WTC11 (cell line): ENCODE results near the gene SLU7. TPM values are rescaled to one million over a fixed set of nuclear protein-coding genes. Genes with fewer than 3 reads are reported as not detected.

Experiments
- ATAC-seq: fragments of 200-7000 bp; cut with Tn5 transposase; 2 replicates; pipeline ENCODE4 v1.10.0; 2021; ENCODE audit warnings: mild to moderate bottlenecking, moderate library complexity
- CTCF ChIA-PET: fragments of 300-600 bp; sonication (Branson Sonifier 250); formaldehyde crosslinking; loops from one replicate; lab custom pipeline; 2021; ENCODE audit warnings: antibody characterized with exemption; lab: Charles Lee
- POLR2A ChIA-PET: fragments of 350-600 bp; sonication (Branson Sonifier 250); formaldehyde crosslinking; loops from one replicate; lab custom pipeline; 2021; ENCODE audit warnings: antibody characterized with exemption; lab: Charles Lee
- DNase-seq: peaks from one replicate; pipeline ENCODE4 v3.0.0; 2021; ENCODE audit warnings: low spot score
- H3K27ac Mint-ChIP-seq: 2 replicates; pipeline ENCODE4 v1.8.0; 2021; ENCODE audit warnings: mixed read lengths
- H3K27me3 Mint-ChIP-seq: 2 replicates; pipeline ENCODE4 v1.8.0; 2021; ENCODE audit warnings: low read depth, mild to moderate bottlenecking, moderate library complexity, mixed read lengths
- H3K36me3 Mint-ChIP-seq: 2 replicates; pipeline ENCODE4 v1.8.0; 2021; ENCODE audit warnings: mixed read lengths
- H3K4me1 Mint-ChIP-seq: 2 replicates; pipeline ENCODE4 v1.8.0; 2022; ENCODE audit warnings: mixed read lengths
- H3K4me3 Mint-ChIP-seq: 2 replicates; pipeline ENCODE4 v1.8.0; 2021; ENCODE audit warnings: mild to moderate bottlenecking, moderate library complexity, mixed read lengths
- H3K9me3 Mint-ChIP-seq: 2 replicates; pipeline ENCODE4 v1.8.0; 2021; ENCODE audit warnings: mixed read lengths
- CBFB ChIP-seq: sonication (generic); formaldehyde crosslinking; IDR thresholded peaks from 2 replicates; pipeline ENCODE4 v1.8.1; 2022; ENCODE audit warnings: mild to moderate bottlenecking, low read depth, missing genetic modification reagents
- MYBL2 ChIP-seq: sonication (generic); formaldehyde crosslinking; IDR thresholded peaks from 2 replicates; pipeline ENCODE4 v1.8.1; 2023; ENCODE audit warnings: mild to moderate bottlenecking, moderate library complexity, missing genetic modification reagents
- PRRX2 ChIP-seq: fragments of 250-450 bp; sonication (Bioruptor Pico); IDR thresholded peaks from 2 replicates; pipeline ENCODE4 v1.8.0; 2021; ENCODE audit warnings: mild to moderate bottlenecking
- TEAD4 ChIP-seq: sonication (generic); formaldehyde crosslinking; IDR thresholded peaks from 2 replicates; pipeline ENCODE4 v1.8.0; 2022; ENCODE audit warnings: mild to moderate bottlenecking, missing genetic modification reagents
- ZNF121 ChIP-seq: sonication (generic); formaldehyde crosslinking; IDR thresholded peaks from 2 replicates; pipeline ENCODE4 v1.8.0; 2023; ENCODE audit warnings: missing genetic modification reagents
- ZNF219 ChIP-seq: sonication (generic); formaldehyde crosslinking; IDR thresholded peaks from 2 replicates; pipeline ENCODE4 v1.8.0; 2023; ENCODE audit warnings: missing genetic modification reagents, mild to moderate bottlenecking, borderline replicate concordance
- total RNA-seq: library from RNA; stranded (reverse); gene quantifications from 3 replicates; pipeline ENCODE4 v1.2.3, GENCODE V29; 2021
- TF ChIP-seq, protein P1 (sequence below): sonication (generic); formaldehyde crosslinking; IDR thresholded peaks from 2 replicates; pipeline ENCODE4 v1.8.1; 2023; ENCODE audit warnings: mild to moderate bottlenecking, missing genetic modification reagents, moderate library complexity
- TF ChIP-seq, protein P2 (sequence below): sonication (generic); formaldehyde crosslinking; IDR thresholded peaks from 2 replicates; pipeline ENCODE4 v1.8.0; 2022; ENCODE audit warnings: missing genetic modification reagents
- TF ChIP-seq, protein P3 (sequence below): sonication (generic); formaldehyde crosslinking; IDR thresholded peaks from 2 replicates; pipeline ENCODE4 v1.8.1; 2022; ENCODE audit warnings: low read depth, mild to moderate bottlenecking, moderate library complexity, missing genetic modification reagents, borderline replicate concordance
- TF ChIP-seq, protein P4 (sequence below): sonication (generic); formaldehyde crosslinking; IDR thresholded peaks from 2 replicates; pipeline ENCODE4 v1.8.1; 2023; ENCODE audit warnings: mild to moderate bottlenecking, missing genetic modification reagents, moderate library complexity
- TF ChIP-seq, protein P5 (sequence below): sonication (generic); formaldehyde crosslinking; IDR thresholded peaks from 2 replicates; pipeline ENCODE4 v1.8.0; 2023; ENCODE audit warnings: mild to moderate bottlenecking, missing genetic modification reagents
- TF ChIP-seq, protein P6 (sequence below): sonication (generic); formaldehyde crosslinking; IDR thresholded peaks from 2 replicates; pipeline ENCODE4 v1.8.0; 2023; ENCODE audit warnings: missing genetic modification reagents

SLU7 gene
- total RNA-seq, 1 experiment from 2014 or later = 32.5 TPM

DNA sequence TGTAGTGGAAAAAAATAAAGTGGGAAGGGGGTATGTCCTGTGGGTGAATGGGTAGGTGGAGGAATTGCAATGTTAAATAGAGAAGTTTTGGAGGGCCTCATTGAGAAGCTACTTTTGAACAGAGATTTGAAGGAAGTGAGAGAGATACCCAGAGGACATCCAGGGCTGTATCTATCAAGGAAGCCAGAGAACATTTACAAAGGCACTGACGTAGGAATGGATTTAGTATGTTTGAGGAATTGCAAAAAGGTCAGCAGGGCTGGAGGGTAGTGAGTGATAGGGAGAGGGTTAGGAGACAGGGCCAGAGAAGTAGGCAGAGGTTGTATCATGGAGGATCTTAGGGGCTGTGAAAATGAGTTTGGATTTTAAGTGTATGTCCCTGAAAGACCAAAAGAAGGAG lies 16.7 kb upstream of the SLU7 start:
- H3K9me3 Mint-ChIP-seq = no peaks in the 10 kb centered on the region
- CTCF ChIA-PET = no interaction called here
- H3K27me3 Mint-ChIP-seq = no peaks in the 10 kb centered on the region
- POLR2A ChIA-PET = interaction anchor here (0.5 kb wide), 1 partner anchor 57 kb away, joined by 7 read pairs; no protein-coding TSS in a partner anchor
- H3K27ac Mint-ChIP-seq = no peak overlapping the region
- ATAC-seq (no peak), DNase-seq (no peak)
- TF ChIP-seq PRRX2 (CRISPR knock-in tag) (no peak), ZNF219 (CRISPR knock-in tag) (no peak), TEAD4 (CRISPR knock-in tag) (no peak), MYBL2 (no peak)
- TF ChIP-seq, protein P1, sequence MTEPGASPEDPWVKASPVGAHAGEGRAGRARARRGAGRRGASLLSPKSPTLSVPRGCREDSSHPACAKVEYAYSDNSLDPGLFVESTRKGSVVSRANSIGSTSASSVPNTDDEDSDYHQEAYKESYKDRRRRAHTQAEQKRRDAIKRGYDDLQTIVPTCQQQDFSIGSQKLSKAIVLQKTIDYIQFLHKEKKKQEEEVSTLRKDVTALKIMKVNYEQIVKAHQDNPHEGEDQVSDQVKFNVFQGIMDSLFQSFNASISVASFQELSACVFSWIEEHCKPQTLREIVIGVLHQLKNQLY = no peak
- TF ChIP-seq, protein P2, sequence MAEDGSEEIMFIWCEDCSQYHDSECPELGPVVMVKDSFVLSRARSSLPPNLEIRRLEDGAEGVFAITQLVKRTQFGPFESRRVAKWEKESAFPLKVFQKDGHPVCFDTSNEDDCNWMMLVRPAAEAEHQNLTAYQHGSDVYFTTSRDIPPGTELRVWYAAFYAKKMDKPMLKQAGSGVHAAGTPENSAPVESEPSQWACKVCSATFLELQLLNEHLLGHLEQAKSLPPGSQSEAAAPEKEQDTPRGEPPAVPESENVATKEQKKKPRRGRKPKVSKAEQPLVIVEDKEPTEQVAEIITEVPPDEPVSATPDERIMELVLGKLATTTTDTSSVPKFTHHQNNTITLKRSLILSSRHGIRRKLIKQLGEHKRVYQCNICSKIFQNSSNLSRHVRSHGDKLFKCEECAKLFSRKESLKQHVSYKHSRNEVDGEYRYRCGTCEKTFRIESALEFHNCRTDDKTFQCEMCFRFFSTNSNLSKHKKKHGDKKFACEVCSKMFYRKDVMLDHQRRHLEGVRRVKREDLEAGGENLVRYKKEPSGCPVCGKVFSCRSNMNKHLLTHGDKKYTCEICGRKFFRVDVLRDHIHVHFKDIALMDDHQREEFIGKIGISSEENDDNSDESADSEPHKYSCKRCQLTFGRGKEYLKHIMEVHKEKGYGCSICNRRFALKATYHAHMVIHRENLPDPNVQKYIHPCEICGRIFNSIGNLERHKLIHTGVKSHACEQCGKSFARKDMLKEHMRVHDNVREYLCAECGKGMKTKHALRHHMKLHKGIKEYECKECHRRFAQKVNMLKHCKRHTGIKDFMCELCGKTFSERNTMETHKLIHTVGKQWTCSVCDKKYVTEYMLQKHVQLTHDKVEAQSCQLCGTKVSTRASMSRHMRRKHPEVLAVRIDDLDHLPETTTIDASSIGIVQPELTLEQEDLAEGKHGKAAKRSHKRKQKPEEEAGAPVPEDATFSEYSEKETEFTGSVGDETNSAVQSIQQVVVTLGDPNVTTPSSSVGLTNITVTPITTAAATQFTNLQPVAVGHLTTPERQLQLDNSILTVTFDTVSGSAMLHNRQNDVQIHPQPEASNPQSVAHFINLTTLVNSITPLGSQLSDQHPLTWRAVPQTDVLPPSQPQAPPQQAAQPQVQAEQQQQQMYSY = no peak
- TF ChIP-seq, protein P3, sequence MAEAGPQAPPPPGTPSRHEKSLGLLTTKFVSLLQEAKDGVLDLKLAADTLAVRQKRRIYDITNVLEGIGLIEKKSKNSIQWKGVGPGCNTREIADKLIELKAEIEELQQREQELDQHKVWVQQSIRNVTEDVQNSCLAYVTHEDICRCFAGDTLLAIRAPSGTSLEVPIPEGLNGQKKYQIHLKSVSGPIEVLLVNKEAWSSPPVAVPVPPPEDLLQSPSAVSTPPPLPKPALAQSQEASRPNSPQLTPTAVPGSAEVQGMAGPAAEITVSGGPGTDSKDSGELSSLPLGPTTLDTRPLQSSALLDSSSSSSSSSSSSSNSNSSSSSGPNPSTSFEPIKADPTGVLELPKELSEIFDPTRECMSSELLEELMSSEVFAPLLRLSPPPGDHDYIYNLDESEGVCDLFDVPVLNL = no peak
- H3K4me1 Mint-ChIP-seq = peaks cover 7% of the 10 kb centered on the region; the same call in 1 of the 2 replicates
- no peak overlapping the region for H3K4me3 Mint-ChIP-seq
- H3K36me3 Mint-ChIP-seq = no peaks in the 10 kb centered on the region

DNA sequence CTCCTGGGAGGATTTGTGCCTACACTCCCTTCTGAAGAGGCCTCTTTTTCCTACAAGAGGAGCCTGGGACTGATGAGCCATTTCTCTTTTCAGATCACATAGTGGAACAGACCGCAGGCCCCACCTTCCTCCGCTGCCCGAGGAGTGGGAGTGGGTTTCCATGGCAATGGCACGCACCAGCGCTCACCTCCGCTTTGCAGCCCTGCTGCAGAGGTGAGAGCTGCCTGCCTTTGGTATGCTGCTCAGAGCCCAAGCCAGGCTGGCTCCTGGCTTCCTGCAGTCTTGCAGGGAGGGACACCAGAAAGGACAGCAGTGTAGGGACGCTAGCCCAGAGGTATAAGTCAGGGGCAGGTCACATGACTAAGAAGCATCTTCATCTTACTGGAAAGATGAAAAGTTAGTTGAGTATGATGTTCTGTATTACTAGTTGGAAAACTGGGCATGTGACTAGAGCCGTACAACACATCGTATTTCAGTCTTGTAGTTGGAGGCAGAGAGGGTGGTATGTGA lies 15.2 kb upstream of the SLU7 start:
- Mint-ChIP-seq H3K9me3 (no peaks in the 10 kb centered on the region), H3K36me3 (peaks cover 8% of the 10 kb centered on the region), H3K27me3 (no peaks in the 10 kb centered on the region), H3K4me1 (peaks cover 4% of the 10 kb centered on the region; the same call in 1 of the 2 replicates), H3K27ac (no peak overlapping the region), H3K4me3 (no peak overlapping the region)
- POLR2A ChIA-PET = no interaction called here
- ATAC-seq (peak; percentile 36), DNase-seq (peak; percentile 37)
- CTCF ChIA-PET = no interaction called here
- TF ChIP-seq, protein P4, sequence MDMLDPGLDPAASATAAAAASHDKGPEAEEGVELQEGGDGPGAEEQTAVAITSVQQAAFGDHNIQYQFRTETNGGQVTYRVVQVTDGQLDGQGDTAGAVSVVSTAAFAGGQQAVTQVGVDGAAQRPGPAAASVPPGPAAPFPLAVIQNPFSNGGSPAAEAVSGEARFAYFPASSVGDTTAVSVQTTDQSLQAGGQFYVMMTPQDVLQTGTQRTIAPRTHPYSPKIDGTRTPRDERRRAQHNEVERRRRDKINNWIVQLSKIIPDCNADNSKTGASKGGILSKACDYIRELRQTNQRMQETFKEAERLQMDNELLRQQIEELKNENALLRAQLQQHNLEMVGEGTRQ (CRISPR knock-in tag) = no peak
- TF ChIP-seq ZNF121 = peak; percentile 42; the same call in 1 of the 2 replicates

DNA sequence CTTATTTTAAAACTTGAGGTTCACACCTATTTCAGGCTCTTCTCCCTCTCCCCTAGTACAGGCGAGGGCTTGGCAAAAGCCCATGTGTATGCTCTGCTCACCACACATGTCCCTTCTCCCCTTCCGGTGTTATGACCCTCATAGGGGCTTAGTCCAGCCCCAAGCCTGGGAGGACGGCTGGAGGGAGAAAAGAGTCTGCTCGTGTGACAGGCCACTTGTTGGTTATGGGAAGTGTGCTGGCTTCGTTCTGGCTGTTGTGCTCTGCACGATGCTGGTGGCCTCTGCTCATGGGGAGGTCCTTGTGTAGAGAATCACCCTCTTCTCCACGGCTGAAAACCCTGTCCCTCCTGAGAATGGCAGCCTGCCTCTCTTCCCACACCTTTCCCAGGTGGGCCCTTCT lies 13.9 kb upstream of the SLU7 start:
- H3K27ac Mint-ChIP-seq = no peak overlapping the region
- ChIA-PET POLR2A (no interaction called here), CTCF (no interaction called here)
- no peak for TF ChIP-seq CBFB (CRISPR knock-in tag)
- TF ChIP-seq, protein P2 = no peak
- TF ChIP-seq, protein P5, sequence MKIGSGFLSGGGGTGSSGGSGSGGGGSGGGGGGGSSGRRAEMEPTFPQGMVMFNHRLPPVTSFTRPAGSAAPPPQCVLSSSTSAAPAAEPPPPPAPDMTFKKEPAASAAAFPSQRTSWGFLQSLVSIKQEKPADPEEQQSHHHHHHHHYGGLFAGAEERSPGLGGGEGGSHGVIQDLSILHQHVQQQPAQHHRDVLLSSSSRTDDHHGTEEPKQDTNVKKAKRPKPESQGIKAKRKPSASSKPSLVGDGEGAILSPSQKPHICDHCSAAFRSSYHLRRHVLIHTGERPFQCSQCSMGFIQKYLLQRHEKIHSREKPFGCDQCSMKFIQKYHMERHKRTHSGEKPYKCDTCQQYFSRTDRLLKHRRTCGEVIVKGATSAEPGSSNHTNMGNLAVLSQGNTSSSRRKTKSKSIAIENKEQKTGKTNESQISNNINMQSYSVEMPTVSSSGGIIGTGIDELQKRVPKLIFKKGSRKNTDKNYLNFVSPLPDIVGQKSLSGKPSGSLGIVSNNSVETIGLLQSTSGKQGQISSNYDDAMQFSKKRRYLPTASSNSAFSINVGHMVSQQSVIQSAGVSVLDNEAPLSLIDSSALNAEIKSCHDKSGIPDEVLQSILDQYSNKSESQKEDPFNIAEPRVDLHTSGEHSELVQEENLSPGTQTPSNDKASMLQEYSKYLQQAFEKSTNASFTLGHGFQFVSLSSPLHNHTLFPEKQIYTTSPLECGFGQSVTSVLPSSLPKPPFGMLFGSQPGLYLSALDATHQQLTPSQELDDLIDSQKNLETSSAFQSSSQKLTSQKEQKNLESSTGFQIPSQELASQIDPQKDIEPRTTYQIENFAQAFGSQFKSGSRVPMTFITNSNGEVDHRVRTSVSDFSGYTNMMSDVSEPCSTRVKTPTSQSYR (CRISPR knock-in tag) = no peak
- no peak for TF ChIP-seq ZNF219 (CRISPR knock-in tag)
- TF ChIP-seq, protein P6, sequence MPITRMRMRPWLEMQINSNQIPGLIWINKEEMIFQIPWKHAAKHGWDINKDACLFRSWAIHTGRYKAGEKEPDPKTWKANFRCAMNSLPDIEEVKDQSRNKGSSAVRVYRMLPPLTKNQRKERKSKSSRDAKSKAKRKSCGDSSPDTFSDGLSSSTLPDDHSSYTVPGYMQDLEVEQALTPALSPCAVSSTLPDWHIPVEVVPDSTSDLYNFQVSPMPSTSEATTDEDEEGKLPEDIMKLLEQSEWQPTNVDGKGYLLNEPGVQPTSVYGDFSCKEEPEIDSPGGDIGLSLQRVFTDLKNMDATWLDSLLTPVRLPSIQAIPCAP = no peak
- H3K4me1 Mint-ChIP-seq = peaks cover 4% of the 10 kb centered on the region; the same call in 1 of the 2 replicates
- H3K4me3 Mint-ChIP-seq = no peak overlapping the region
- peaks cover 21% of the 10 kb centered on the region for H3K36me3 Mint-ChIP-seq
- H3K9me3 Mint-ChIP-seq = no peaks in the 10 kb centered on the region
- H3K27me3 Mint-ChIP-seq = no peaks in the 10 kb centered on the region
- ATAC-seq (no peak), DNase-seq (no peak)
